Neuronal stem cell (in vitro differentiated cells): ENCODE results near the gene NOC3L.

Experiments used
- DNase-seq: peaks from one replicate; pipeline ENCODE4 v3.0.0-alpha.2; 2013; ENCODE audit warnings: low spot score
- H2AFZ ChIP-seq: one replicate; pipeline ENCODE4 v1.6.1; 2013; ENCODE audit warnings: mild to moderate bottlenecking, low read length, inconsistent platforms
- H2AK5ac ChIP-seq: 2 replicates; pipeline ENCODE4 v1.6.1; 2013; ENCODE audit warnings: low read depth, mild to moderate bottlenecking, inconsistent platforms, low read length, moderate library complexity, mixed read lengths
- H2BK120ac ChIP-seq: 2 replicates; pipeline ENCODE4 v1.6.1; 2013; ENCODE audit warnings: low read depth, mild to moderate bottlenecking, inconsistent platforms, low read length, moderate library complexity, mixed read lengths
- H2BK12ac ChIP-seq: one replicate; pipeline ENCODE4 v1.6.1; 2013; ENCODE audit warnings: low read length, inconsistent platforms
- H2BK15ac ChIP-seq: 2 replicates; pipeline ENCODE4 v1.6.1; 2013; ENCODE audit warnings: mild to moderate bottlenecking, low read length, inconsistent platforms, mixed read lengths
- H2BK5ac ChIP-seq: one replicate; pipeline ENCODE4 v1.6.1; 2013; ENCODE audit warnings: inconsistent platforms, mild to moderate bottlenecking, low read length, moderate library complexity
- H3K14ac ChIP-seq: one replicate; pipeline ENCODE4 v1.6.1; 2013; ENCODE audit warnings: low read length, inconsistent platforms
- H3K18ac ChIP-seq: 2 replicates; pipeline ENCODE4 v1.6.1; 2013; ENCODE audit warnings: low read length, inconsistent platforms
- H3K23ac ChIP-seq: 2 replicates; pipeline ENCODE4 v1.6.1; 2013; ENCODE audit warnings: low read depth, mild to moderate bottlenecking, mixed read lengths, low read length, inconsistent platforms; ENCODE audit not compliant: poor library complexity
- H3K27ac ChIP-seq: replicated peaks from 3 replicates; pipeline ENCODE4 v1.5.1; 2013; ENCODE audit warnings: low read length, inconsistent platforms
- H3K27me3 ChIP-seq, 3 experiments: 2 replicates each; pipeline ENCODE4 v1.6.1; 2013; ENCODE audit warnings: low read length in 3 of 3, mild to moderate bottlenecking in 2 of 3, inconsistent platforms in 1 of 3, low read depth in 1 of 3, mixed read lengths in 1 of 3, moderate library complexity in 1 of 3; ENCODE audit not compliant: control insufficient read depth in 3 of 3, insufficient read depth in 3 of 3
- H3K36me3 ChIP-seq, 2 donors: replicated peaks in 1 of 2; 2 replicates each; pipeline ENCODE4 v1.6.1; 2013; ENCODE audit warnings: low read length in 2 of 2; ENCODE audit not compliant: control insufficient read depth in 2 of 2, insufficient read depth in 2 of 2
- H3K4ac ChIP-seq: 2 replicates; pipeline ENCODE4 v1.6.1; 2013; ENCODE audit warnings: inconsistent platforms, mild to moderate bottlenecking, low read length, moderate library complexity
- H3K4me1 ChIP-seq, 2 donors: 1 replicate in 1 of 2; 2 replicates in 1 of 2; pipeline ENCODE4 v1.6.1; 2013; ENCODE audit warnings: low read length in 2 of 2, low read depth in 1 of 2; ENCODE audit not compliant: control insufficient read depth in 2 of 2, insufficient read depth in 1 of 2
- H3K4me2 ChIP-seq: one replicate; pipeline ENCODE4 v1.6.1; 2013; ENCODE audit warnings: mild to moderate bottlenecking, low read length, inconsistent platforms; ENCODE audit not compliant: insufficient read depth, poor library complexity, severe bottlenecking
- H3K4me3 ChIP-seq, 2 donors: 2 replicates each; pipeline ENCODE4 v1.5.1; 2013; ENCODE audit warnings: low read length in 2 of 2, mild to moderate bottlenecking in 2 of 2, inconsistent platforms in 1 of 2, moderate library complexity in 1 of 2
- H3K79me1 ChIP-seq: one replicate; pipeline ENCODE4 v1.6.1; 2013; ENCODE audit warnings: low read depth, mild to moderate bottlenecking, inconsistent platforms, low read length, moderate library complexity
- H3K9ac ChIP-seq: one replicate; pipeline ENCODE4 v1.6.1; 2013; ENCODE audit warnings: mild to moderate bottlenecking, low read depth, low read length, inconsistent platforms; ENCODE audit not compliant: poor library complexity
- H3K9me3 ChIP-seq, 2 donors: replicated peaks in 1 of 2; 2 replicates each; pipeline versions ENCODE3 to v1.6.1; 2013; ENCODE audit warnings: low read length in 2 of 2, mild to moderate bottlenecking in 2 of 2, inconsistent platforms in 1 of 2, low read depth in 1 of 2, mixed read lengths in 1 of 2, moderate library complexity in 1 of 2; ENCODE audit not compliant: control insufficient read depth in 2 of 2, insufficient read depth in 1 of 2
- H4K8ac ChIP-seq: one replicate; pipeline ENCODE4 v1.6.1; 2013; ENCODE audit warnings: low read depth, mild to moderate bottlenecking, inconsistent platforms, low read length, moderate library complexity
- H4K91ac ChIP-seq: one replicate; pipeline ENCODE4 v1.6.1; 2013; ENCODE audit warnings: low read length, low read depth, mild to moderate bottlenecking, inconsistent platforms; ENCODE audit not compliant: poor library complexity
- WGBS, 2 donors: extraction: QIAGEN DNeasy Blood & Tissue Kit; methylation state at CpG; one replicate each; pipeline ENCODE4 v1.1.7; 2013; ENCODE audit warnings: missing lambda C conversion rate in 2 of 2, mixed read lengths in 1 of 2; ENCODE audit not compliant: insufficient read length in 2 of 2, insufficient replicate concordance in 1 of 2; ENCODE audit errors: extremely low coverage in 2 of 2; 5-methylcytosine and 5-hydroxymethylcytosine counted together

NOC3L gene

DNA sequence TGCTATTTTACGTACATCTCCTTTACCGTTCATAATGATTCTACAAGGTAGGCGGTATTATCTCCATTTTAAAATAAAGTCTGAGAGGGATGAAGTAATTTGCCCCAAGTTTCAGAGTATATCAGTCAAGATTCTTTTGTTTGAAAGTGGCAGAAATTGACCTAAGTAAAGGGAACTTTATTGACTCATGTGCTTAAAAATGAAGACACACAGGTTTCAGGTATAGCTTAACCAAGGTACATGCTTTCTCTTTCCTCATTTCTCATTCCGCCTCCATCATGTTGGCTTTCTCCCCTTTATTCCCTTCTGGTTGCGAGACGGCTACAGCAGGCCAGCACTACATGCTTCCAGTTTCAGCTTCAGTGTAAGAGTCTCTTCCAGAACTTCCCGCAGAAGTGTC is 77.5 kb downstream of the NOC3L start:
- Histone ChIP-seq H3K9ac (no peak overlapping the region), H2AFZ (no peak overlapping the region), H3K4me2 (no peak overlapping the region), H2BK120ac (no peak overlapping the region), H2BK15ac (no peak overlapping the region), H3K4me3 (no peak overlapping the region), H3K27ac (no peak overlapping the region), H4K91ac (no peak overlapping the region), H3K14ac (no peak overlapping the region), H3K4ac (no peak overlapping the region), H3K36me3 (no peaks in the 10 kb centered on the region), H3K4me1 (peaks cover 7 to 8% of the 10 kb centered on the region in 2 donors), H4K8ac (no peak overlapping the region), H2AK5ac (no peak overlapping the region), H3K79me1 (no peaks in the 10 kb centered on the region), H2BK5ac (no peak overlapping the region), H3K23ac (no peak overlapping the region), H3K18ac (no peak overlapping the region), H3K27me3 (no peaks in the 10 kb centered on the region), H3K9me3 (no peaks in the 10 kb centered on the region), H2BK12ac (no peak overlapping the region)
- DNase-seq = no peak
- WGBS, 2 donors = no CpG with 5 or more reads among the region's 7 CpGs
